Esophagus squamous epithelium (tissue), 5 donors: Measurements from ENCODE around the gene REPS2. TPM values are rescaled to one million over a fixed set of nuclear protein-coding genes. Genes with fewer than 3 reads are reported as not detected.

Source experiments
- DNase-seq: peaks from one replicate; lab custom pipeline; 2025; lab: John Stamatoyannopoulos, UW
- H3K27ac ChIP-seq, 4 donors: fragments of 200-600 bp; sonication (generic); one replicate each; pipeline ENCODE4 v1.5.1; 2016 to 2019; ENCODE audit warnings: mild to moderate bottlenecking in 1 of 4
- H3K27me3 ChIP-seq, 4 donors: fragments of 200-600 bp; sonication (generic); 1 replicate in 3 of 4; 2 replicates in 1 of 4; pipeline versions ENCODE4 v1.5.1 to v1.6.0; 2017 to 2021; ENCODE audit warnings: antibody characterized with exemption in 1 of 4
- H3K36me3 ChIP-seq, 3 donors: fragments of 200-600 bp; sonication (generic); one replicate each; pipeline ENCODE4 v1.5.1; 2016 to 2019
- H3K4me1 ChIP-seq, 3 donors: fragments of 200-600 bp; sonication (generic); one replicate each; pipeline ENCODE4 v1.5.1; 2017 to 2019
- H3K4me3 ChIP-seq, 4 donors: fragments of 200-600 bp; sonication (generic); 1 replicate in 3 of 4; 2 replicates in 1 of 4; pipeline ENCODE4 v1.5.1; 2016 to 2019; ENCODE audit warnings: mild to moderate bottlenecking in 2 of 4, moderate library complexity in 1 of 4
- H3K9me3 ChIP-seq, 3 donors: fragments of 200-600 bp; sonication (generic); one replicate each; pipeline ENCODE4 v1.5.1; 2016 to 2019
- POLR2A ChIP-seq, 4 donors: fragments of 450-650 bp; IDR thresholded peaks; one replicate each; pipeline ENCODE4 v1.6.1; 2017; ENCODE audit warnings: antibody characterized with exemption in 4 of 4, mild to moderate bottlenecking in 4 of 4, moderate library complexity in 3 of 4
- WGBS, 2 donors: methylation state at CpG; one replicate each; pipeline ENCODE4 v1.1.5; 2018; 5-methylcytosine and 5-hydroxymethylcytosine counted together
- intact Hi-C: fragments of 100-400 bp; cut with DNase I; formaldehyde crosslinking; loops from one replicate; pipeline ENCODE4 v1.15.0; 2022
- small RNA-seq, 4 donors: library from RNA; depleted of rRNA; stranded (forward); fragments of <200 nt; gene quantifications; one replicate each; pipeline ENCODE3, GENCODE V24; 2016
- total RNA-seq, 4 donors: library from RNA; depleted of rRNA; stranded (reverse); fragments of >200 nt; gene quantifications; one replicate each; pipeline ENCODE4 v1.1.0, GENCODE V29; 2016
- TF ChIP-seq, protein P1 (sequence below), 6 experiments: fragments of 450-650 bp in 4 of 6; fragments of 200-600 bp in 2 of 6; sonication (generic) in 2 of 6; IDR thresholded peaks; one replicate each; pipeline ENCODE4 v1.5.1; 2016 to 2019; ENCODE audit warnings: antibody characterized with exemption in 6 of 6, mild to moderate bottlenecking in 4 of 6, moderate library complexity in 4 of 6
- donor health status: DM: yes; HTN: yes; CAD: no.

Gene REPS2
- total RNA-seq, 4 donors from 2014 or later = 0.97 to 12.8 (median 3.0) TPM

DNA sequence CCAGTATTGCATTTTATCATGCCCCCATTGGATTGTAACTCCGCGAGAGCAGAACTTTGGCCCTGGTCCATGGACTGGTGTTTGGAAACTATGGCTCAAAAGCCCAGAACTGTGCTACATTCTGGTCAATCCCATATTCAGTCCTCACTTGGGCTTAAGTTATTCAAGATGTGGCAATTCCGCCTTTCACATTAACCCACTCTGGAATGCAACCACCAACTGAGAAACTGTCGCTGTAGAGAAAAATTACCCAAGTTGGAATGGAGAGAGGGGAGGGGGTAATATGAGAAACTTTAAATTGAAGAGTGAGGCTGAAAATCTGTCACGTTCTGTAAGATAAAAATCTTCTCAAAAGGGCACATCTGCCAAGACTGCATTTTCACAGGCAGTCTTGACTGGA lies 239.0 kb downstream of the REPS2 start:
- no peaks in the 10 kb centered on the region for H3K4me1 ChIP-seq
- no peak overlapping the region for H3K27ac ChIP-seq
- H3K27me3 ChIP-seq = no peaks in the 10 kb centered on the region
- TF ChIP-seq POLR2A (IDR thresholded peaks at IDR 0.05) = no peak
- TF ChIP-seq, protein P1, sequence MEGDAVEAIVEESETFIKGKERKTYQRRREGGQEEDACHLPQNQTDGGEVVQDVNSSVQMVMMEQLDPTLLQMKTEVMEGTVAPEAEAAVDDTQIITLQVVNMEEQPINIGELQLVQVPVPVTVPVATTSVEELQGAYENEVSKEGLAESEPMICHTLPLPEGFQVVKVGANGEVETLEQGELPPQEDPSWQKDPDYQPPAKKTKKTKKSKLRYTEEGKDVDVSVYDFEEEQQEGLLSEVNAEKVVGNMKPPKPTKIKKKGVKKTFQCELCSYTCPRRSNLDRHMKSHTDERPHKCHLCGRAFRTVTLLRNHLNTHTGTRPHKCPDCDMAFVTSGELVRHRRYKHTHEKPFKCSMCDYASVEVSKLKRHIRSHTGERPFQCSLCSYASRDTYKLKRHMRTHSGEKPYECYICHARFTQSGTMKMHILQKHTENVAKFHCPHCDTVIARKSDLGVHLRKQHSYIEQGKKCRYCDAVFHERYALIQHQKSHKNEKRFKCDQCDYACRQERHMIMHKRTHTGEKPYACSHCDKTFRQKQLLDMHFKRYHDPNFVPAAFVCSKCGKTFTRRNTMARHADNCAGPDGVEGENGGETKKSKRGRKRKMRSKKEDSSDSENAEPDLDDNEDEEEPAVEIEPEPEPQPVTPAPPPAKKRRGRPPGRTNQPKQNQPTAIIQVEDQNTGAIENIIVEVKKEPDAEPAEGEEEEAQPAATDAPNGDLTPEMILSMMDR (IDR thresholded peaks at IDR 0.05) = no peak
- no peaks in the 10 kb centered on the region for H3K9me3 ChIP-seq
- 36 to 90% methylated on average over 2 to 3 of the region's 5 CpGs for whole genome bisulfite sequencing, 2 donors
- intact Hi-C loops = no loop called here
- no peaks in the 10 kb centered on the region for H3K36me3 ChIP-seq
- no peak overlapping the region for H3K4me3 ChIP-seq
- DNase-seq = no peak

DNA sequence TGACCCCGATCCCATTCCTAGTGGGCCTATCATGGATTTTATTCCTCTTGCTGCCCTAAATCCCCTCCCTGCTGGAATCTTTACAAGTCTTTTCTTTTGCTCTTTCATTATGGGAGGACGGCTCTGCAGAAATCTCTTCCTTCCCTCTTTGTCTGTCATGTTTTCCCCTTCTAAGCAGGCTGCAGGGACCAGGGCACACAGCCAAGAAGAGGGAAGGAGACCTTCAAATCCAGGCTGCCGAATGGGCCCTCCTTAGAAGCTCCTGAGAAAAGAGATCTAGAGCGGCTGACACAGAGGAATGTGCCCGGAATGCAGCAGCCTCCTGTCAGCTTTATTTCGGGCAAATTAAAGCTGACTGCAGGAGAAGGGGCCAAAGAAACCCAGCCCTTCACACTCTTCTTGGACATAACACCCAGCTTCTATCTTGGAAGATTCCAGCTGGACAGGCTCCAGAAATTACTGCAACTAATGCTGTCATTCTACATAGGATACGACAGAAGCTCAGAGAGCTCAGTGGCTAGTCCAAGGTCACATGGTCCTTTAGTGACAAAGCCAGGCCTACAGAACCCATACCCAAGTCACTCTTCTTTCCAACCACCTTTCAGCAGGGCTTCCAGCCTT lies 240.8 kb downstream of the REPS2 start:
- TF ChIP-seq POLR2A (IDR thresholded peaks at IDR 0.05) = no peak
- TF ChIP-seq, protein P1 (IDR thresholded peaks at IDR 0.05) = no peak
- Histone ChIP-seq H3K4me3 (no peak overlapping the region), H3K4me1 (no peaks in the 10 kb centered on the region), H3K27ac (no peak overlapping the region), H3K9me3 (no peaks in the 10 kb centered on the region), H3K27me3 (no peaks in the 10 kb centered on the region), H3K36me3 (no peaks in the 10 kb centered on the region)
- WGBS, 2 donors = 53 to 61% methylated on average over 7 of the region's 7 CpGs
- DNase-seq = no peak
- intact Hi-C loops = no loop called here

DNA sequence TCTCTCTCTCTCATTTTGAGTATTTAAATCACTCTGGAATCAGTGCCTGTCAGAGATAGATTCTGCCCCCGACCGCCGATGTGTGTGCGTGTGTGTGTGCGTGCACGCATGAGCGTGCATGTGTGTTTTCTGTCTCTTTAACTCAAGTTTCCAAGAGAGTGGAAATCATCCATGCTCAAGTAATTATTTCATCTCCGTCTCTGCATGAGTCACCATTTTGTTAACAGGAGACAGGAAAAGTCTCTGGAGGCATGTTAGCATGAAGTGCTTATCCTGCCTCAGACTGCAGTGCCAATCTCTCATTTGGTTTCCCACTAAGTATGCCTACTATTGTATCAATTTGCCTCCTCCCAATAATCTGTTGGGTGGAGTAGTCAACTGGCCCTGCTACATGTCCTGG lies 245.6 kb downstream of the REPS2 start:
- H3K27me3 ChIP-seq = no peaks in the 10 kb centered on the region
- 87 to 89% methylated on average over 8 of the region's 8 CpGs for WGBS, 2 donors
- H3K4me3 ChIP-seq = no peak overlapping the region
- TF ChIP-seq, protein P1 (IDR thresholded peaks at IDR 0.05) = no peak
- no peak for TF ChIP-seq POLR2A (IDR thresholded peaks at IDR 0.05)
- no peaks in the 10 kb centered on the region for H3K4me1 ChIP-seq
- H3K36me3 ChIP-seq = no peaks in the 10 kb centered on the region
- DNase-seq = no peak
- H3K9me3 ChIP-seq = no peaks in the 10 kb centered on the region
- no peak overlapping the region for H3K27ac ChIP-seq
- intact Hi-C loops = no loop called here

Small RNA genes lying within 50 kb of the gene (small RNA-seq; reads per million reads assigned to genes)
- gene RF00019 = 0 reads per million in 4 donors
- gene RF00190 = 0 reads per million in 4 donors

Other genes starting within 250 kb of the REPS2 start
- gene CTPS2, start 234.0 kb upstream of the REPS2 start, total RNA-seq = 1 to 10 TPM; 4.1 to 9.7 (median 6.3) TPM
- 10 to 100 TPM; 16.2 to 22.8 (median 18.2) TPM for gene SYAP1, start 227.0 kb upstream of the REPS2 start, total RNA-seq
- gene TXLNG, start 160.2 kb upstream of the REPS2 start, total RNA-seq = 10 to 100 TPM in 2 of 4 donors, 1 to 10 TPM in 2; 6.4 to 14.9 (median 10.9) TPM
- gene RBBP7, start 76.3 kb upstream of the REPS2 start, total RNA-seq = 10 to 100 TPM; 41.1 to 91.9 (median 74.1) TPM